ENCODE data around the gene CCDC13.
A peak's percentile ranks its signal among the peaks of the same experiment; 100 is the strongest.
"Not testable (repeated sequence)": the region's sequence is repeated elsewhere in the genome, so short reads cannot be mapped to it uniquely, and the experiment has no call there.

CCDC13 gene

DNA sequence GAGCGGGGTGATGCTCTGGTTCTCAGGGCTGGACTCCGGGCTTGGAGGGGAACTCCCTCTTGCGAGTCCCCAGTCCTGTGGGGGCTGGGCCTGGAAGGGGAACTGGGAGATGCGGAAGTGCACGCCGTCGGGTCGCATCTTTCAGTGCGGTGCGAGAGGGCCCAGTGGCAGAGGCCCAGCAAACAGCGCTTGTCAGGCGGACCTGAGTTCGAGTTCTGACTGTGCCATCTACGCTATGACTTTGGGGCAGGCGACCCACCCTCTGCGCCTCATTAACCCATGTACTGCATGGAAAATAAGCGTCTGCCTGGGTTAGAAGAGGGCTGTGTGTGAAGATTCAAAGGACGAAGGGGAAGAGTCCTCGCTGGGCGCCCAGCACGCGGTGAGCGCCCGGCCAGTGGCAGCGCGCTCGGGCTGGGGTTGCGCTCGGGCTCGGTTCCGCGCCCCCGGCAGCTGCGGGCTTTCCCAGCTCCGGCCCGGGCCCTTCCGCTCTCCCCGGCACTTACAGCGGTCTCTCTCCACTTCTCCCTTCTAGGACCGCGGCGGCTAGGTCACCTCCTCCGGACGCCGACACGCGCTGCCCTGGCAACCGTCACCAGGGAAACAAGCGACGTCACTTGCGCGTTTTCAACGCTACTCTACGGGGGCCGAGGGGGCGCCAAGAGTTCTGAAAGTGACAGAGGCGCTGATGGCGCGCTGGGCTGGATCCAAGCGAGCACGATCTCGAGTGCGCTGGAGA, at the start of gene CCDC13:
TSS of gene CCDC13 (minus strand) at position 584 of the 739 bp plus-strand sequence. CDS start 14,908 bp downstream, outside the sequence.
- DNase-seq (ENCODE audit: low read depth), result peak; percentile 94

GRCh38 chr3:42822828-42823227, 49.8 kb upstream of the CCDC13 start:
- no peak for DNase-seq (ENCODE audit: low read depth)

DNA sequence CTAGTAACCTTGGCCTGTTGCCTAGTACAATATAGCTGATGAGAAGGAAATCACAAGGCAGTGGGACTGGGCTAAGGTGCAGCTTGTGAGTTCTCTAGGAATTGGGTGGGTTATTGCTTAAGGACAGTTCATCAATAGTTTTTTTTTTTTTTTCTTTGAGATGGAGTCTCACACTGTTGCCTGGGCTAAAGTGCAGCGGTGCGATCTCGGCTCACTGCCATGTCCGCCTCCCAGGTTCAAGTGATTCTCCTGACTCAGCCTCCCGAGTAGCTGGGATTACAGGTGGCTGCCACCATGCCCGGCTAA, 47.6 kb upstream of the CCDC13 start:
- no peak for DNase-seq (ENCODE audit: low read depth)

GRCh38 chr3:42819351-42819965, 46.4 kb upstream of the CCDC13 start:
- no peak for DNase-seq (ENCODE audit: low read depth)

DNA sequence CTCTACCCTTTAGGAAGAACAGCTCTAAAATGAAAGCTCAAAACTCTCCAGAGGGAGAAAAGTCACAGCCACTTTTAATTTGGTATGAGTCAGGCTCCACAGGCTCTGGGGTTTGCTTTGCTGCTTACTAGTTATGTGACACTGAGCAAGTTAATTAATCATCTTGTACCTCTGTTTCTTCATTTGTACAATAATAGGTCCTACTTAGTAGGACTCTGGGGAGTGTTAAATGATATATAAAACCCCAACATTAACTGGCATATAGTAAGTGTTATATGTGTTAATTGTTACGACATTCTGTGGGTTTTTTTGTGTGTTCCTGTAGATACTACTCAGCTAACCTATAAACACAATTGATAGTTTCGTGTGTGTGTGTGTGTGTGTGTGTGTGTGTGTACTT, 42.8 kb upstream of the CCDC13 start:
- no peak for DNase-seq (ENCODE audit: low read depth)

DNA sequence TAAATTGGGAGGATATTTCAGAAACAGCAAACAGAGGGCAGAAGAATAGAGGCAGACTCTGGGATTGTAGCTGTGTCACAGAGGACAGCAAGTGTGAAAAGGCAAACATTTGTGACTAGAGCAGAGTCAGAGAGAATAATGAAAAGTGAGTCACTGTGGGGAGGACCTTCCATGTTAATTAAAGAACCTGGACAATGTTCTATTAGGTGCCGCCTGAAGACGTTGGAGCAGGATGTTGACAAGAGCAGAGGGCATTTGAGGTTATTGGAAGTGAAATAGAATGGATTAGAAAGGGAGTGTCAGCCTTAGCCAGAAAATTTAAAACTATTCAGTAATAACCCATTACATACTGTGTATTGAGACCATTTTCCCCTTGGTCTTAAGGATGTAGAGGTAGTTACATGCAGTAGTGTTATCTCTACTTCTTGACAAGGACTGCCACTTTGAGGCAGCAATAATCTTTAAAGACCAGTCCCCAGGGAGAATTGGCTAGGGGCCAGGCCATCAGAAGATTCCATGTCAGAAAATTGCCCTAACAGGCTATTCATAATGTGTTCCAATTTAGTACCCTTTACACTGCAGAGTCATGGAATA, 42.0 kb upstream of the CCDC13 start:
- no peak for DNase-seq (ENCODE audit: low read depth)

GRCh38 chr3:42814246-42814645, 41.2 kb upstream of the CCDC13 start:
- DNase-seq (ENCODE audit: low read depth), result no peak

DNA sequence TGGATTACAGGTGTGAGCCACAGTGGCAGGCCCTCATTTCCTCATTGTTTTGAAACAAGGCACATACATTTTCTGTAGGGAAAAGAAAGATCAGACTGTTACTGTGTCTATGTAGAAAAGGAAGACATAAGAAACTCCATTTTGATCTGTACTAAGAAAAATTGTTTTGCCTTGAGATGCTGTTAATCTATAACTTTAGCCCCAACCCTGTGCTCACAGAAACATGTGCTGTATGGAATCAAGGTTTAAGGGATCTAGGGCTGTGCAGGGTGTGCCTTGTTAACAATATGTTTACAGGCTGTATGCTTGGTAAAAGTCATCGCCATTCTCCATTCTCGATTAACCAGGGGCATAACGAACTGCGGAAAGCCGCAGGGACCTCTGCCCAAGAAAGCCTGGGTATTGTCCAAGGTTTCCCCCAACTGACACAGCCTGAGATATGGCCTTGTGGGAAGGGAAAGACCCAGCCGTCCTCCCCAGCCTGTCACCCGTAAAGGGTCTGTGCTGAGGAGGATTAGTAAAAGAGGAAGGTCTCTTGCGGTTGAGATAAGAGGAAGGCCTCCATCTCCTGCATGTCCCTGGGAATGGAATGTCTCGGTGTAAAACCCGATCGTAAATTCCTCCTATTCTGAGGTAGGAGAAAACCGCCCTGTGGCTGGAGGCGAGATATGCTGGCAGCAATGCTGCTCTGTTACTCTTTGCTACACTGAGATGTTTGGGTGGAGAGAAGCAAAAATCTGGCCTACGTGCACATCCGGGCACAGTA, 38.2 kb upstream of the CCDC13 start:
- not testable (repeated sequence) for DNase-seq (ENCODE audit: low read depth)

- DNase-seq (ENCODE audit: low read depth), result not testable (repeated sequence)
Observed at GRCh38 chr3:42810706-42811105, 37.7 kb upstream of the CCDC13 start.

GRCh38 chr3:42809202-42809601, 36.1 kb upstream of the CCDC13 start, which contains the start of gene ACKR2:
TSS of gene ACKR2 (plus strand) at chr3:42809445. CDS start at chr3:42864503, 55,058 bp downstream.
- no peak for DNase-seq (ENCODE audit: low read depth)

GRCh38 chr3:42807929-42808328, 34.9 kb upstream of the CCDC13 start:
- no peak for DNase-seq (ENCODE audit: low read depth)

DNA sequence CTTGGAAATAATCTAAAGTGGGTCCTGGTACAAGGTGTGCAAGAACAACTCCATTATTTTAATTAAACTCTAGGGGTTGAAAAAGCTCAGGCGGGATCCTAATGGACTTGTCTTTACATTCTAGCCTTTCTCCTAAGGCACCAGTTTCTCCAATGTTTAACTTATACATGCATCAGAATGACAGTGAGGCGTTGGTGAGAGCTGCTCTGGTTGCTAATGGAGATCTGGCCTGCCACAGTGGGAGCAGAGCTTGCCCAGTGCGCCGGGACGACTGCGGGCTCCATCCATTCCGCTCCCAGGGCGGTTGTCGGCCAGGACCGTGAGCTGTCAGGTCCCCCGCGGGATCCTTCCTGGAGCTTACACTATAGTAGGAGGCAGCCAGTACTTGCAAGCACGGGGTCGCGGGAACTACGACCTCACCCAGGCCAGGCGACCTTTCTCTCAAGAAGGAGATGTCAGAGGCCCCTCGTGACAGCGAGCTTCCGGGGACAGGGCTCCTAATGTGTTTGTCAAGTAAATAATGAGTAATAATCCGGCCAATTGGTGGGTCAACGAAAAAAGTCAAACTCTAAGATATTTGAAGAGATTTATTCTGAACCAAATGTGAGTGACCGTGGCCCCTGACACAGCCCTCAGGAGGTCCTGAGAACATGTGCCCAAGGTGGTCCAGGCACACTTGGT, 32.2 kb upstream of the CCDC13 start:
- DNase-seq (ENCODE audit: low read depth), result no peak

DNA sequence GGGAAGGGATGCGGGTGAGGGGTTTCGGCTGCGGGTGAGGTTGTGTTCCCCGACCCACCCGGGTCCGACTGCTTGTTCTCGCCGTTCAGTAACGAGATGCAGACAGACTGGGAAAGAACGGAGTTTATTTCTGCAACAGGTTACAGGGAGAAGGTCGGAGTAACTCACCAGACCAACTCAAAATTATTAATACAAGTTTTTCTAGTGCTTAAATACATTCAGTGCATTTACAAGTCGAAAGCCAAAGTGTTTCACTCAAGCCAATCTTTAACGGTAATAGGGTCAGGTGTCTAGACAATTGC, 31.7 kb upstream of the CCDC13 start:
- DNase-seq (ENCODE audit: low read depth), result no peak

GRCh38 chr3:42804106-42804830, 31.2 kb upstream of the CCDC13 start, which contains the start of gene HIGD1A:
TSS of gene HIGD1A (minus strand) at chr3:42804490. CDS start at chr3:42794253, 10,237 bp downstream.
- peak; percentile 95 for DNase-seq (ENCODE audit: low read depth)

- DNase-seq (ENCODE audit: low read depth), result peak; percentile 5
Observed at GRCh38 chr3:42803414-42804105, 30.5 kb upstream of the CCDC13 start.

DNA sequence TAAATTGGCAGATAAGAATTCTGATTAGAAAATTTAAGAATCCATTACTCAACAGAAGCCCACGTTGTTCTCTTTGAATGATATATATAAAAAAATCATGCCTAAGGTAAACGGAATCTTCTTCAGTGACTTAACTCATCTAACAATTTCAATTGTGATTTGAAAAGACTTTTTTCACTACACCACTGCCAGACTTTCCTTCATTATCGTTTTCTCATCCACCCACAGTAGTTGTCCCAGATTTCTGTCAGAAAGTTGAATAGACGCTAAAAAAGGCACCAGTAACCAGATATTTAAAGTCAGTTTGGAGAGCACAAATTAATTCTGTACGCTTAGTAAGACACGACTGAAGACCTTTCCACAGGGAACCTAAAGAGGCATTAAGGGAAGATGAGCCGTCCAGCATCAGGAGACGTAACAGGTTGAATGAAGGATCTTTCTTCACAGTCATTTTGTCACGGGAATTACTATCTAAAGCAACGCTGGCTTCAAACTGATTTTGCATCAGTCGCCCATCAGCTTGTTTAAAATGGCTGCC, 29.9 kb upstream of the CCDC13 start:
- DNase-seq (ENCODE audit: low read depth), result no peak

DNA sequence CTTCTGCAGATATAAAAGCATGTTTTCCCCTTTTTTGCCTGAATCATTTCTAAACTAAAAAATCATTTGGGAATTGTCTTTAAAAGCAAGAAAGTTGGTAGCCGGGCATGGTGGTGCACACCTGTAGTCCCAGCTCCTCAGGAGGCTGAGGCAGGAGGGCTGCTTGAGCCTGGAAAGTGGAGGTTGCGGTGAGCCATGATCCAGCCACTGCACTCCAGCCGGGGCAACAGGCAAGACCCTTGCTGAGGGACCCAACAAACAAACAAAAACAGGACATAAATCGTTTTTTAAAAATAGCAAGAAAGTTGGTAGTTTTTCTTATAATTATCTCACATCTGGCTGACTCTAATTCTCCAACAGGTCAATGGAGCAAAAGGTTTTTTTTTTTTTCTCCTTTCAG, 28.7 kb upstream of the CCDC13 start:
- no peak for DNase-seq (ENCODE audit: low read depth)

GRCh38 chr3:42801048-42801620, 28.1 kb upstream of the CCDC13 start:
- DNase-seq (ENCODE audit: low read depth), result no peak

DNA sequence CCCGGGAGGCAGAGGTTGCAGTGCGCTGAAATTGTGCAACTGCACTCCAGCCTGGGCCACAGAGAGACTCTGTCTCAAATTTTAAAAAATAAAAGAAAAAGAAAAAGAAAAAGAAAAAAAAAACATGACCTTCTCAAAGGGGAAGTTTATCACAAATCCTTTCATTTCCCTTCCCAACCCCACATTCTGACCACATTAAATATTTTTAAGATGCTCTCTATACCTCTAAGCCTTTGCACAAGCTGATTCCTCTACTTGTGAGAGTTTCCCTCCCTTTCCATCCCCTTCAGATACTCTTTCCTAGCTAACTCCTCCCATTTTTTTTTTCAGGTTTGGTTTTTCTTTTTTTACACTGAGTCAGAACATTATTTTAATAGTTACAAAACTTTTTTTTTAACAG, 27.2 kb upstream of the CCDC13 start:
- DNase-seq (ENCODE audit: low read depth), result no peak

DNA sequence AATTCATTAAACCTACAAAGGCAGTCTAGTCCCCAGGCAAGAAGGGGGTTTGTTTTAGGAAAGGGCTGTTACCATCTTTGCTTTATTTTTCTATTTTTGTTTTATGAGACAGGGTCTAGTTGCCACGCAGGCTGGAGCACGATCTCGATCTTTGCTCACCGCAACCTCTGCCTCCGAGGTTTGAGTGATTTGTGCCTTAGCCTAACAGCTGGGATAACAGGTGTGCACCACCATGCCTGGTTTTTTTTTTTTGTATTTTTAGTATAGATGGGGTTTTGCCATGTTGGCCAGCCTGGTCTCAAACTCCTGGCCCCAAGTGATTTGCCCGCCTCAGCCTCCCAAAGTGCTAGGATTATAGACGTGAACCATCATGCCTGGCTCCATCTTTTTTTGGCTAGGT, 26.3 kb upstream of the CCDC13 start:
- no peak for DNase-seq (ENCODE audit: low read depth)

Data from fibroblast of gingiva (primary cell).